ENCODE measurements around the gene LGR6. TPM values are rescaled to one million over a fixed set of nuclear protein-coding genes. Genes with fewer than 3 reads are reported as not detected.
"Not testable (repeated sequence)": the region's sequence is repeated elsewhere in the genome, so short reads cannot be mapped to it uniquely, and the experiment has no call there.

LGR6 gene
- total and polyA plus RNA-seq, 2 donors, result 0.37 to 3.8 TPM

DNA sequence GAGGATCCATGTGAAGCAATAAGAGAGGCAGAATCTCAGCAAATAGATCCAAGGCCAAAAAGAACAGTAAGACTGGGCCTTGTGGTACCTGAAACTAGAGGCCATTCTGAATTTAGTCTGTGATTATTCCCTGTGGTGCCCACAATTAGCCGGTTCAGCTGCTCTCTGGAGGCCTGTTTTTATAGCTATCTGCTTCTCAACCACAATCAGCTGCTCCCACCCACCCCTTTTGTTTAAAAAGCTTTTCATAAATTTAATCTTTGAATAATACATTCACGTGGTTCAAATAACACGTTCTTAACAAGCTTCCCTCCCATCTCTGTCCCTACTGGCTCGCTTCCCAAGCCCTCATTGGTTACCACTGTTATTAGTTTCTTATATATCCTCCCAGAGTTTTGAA lies 130.1 kb downstream of the LGR6 start:
- DNase-seq (ENCODE audit: extremely low spot score), result no peak
- H3K4me3 ChIP-seq (ENCODE audit: low read depth, low read length), result no peak overlapping the region
- H3K4me1 ChIP-seq (ENCODE audit: insufficient read depth), result no peaks in the 10 kb centered on the region
- H3K27ac ChIP-seq (ENCODE audit: low read depth), result no peak overlapping the region
- 78% methylated on average over 4 of the region's 4 CpGs for WGBS
- no peaks in the 10 kb centered on the region for H3K36me3 ChIP-seq (ENCODE audit: insufficient read depth)

DNA sequence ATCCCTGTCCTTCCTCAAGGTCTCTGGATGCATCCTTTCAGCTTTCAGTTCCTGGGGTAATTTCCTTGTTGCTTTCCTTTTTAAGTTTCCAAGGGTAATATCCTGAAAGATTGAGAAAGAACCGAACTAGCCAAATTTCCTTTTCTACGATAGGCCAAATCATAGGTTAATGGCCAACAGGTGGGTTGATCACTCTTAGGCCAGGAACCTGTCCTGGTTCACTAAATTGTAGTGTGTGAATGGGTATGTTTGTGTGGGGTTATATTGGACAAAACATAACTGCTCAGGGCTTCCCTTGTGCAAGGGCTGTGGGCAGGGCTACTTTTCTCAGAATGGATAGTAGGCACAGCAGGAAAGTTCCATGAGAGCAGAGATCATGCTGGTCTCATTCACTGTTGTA lies 131.0 kb downstream of the LGR6 start:
- Histone ChIP-seq H3K27ac (ENCODE audit: low read depth) (no peak overlapping the region), H3K4me3 (ENCODE audit: low read depth, low read length) (no peak overlapping the region), H3K4me1 (ENCODE audit: insufficient read depth) (no peaks in the 10 kb centered on the region), H3K36me3 (ENCODE audit: insufficient read depth) (no peaks in the 10 kb centered on the region)
- WGBS, result 91% methylated on average over 2 of the region's 2 CpGs
- DNase-seq (ENCODE audit: extremely low spot score), result no peak

DNA sequence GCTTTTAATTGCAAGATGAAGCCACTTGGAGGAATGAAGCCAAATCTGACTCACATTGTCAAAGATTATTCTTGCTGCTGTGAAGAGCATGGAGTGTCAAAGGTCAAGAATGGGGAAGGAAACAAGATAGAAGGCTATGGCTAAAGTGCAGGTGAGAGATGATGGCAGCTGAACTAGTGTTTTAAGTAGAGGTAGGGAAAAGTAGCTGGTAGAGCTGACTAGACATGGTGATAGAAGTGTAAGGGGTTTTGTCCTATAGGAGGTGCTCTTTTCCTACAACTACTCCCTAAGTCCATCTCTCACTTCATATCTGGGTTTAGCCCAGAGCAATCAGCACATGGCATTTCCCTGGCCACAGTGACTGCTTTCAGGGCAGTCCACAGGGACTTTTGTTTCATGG lies 136.3 kb downstream of the LGR6 start:
- DNase-seq (ENCODE audit: extremely low spot score), result no peak
- H3K4me1 ChIP-seq (ENCODE audit: insufficient read depth), result no peaks in the 10 kb centered on the region
- H3K36me3 ChIP-seq (ENCODE audit: insufficient read depth), result peaks cover 2% of the 10 kb centered on the region
- no peak overlapping the region for H3K4me3 ChIP-seq (ENCODE audit: low read depth, low read length)
- no peak overlapping the region for H3K27ac ChIP-seq (ENCODE audit: low read depth)

GRCh38 chr1:202333861-202334260 lies 140.3 kb downstream of the LGR6 start:
- WGBS, result 61% methylated on average over 4 of the region's 4 CpGs
- H3K4me3 ChIP-seq (ENCODE audit: low read depth, low read length), result no peak overlapping the region
- H3K4me1 ChIP-seq (ENCODE audit: insufficient read depth), result no peaks in the 10 kb centered on the region
- DNase-seq (ENCODE audit: extremely low spot score), result no peak
- H3K27ac ChIP-seq (ENCODE audit: low read depth), result no peak overlapping the region
- peaks cover 2% of the 10 kb centered on the region for H3K36me3 ChIP-seq (ENCODE audit: insufficient read depth)

- no peak overlapping the region for H3K27ac ChIP-seq (ENCODE audit: low read depth)
- no peaks in the 10 kb centered on the region for H3K36me3 ChIP-seq (ENCODE audit: insufficient read depth)
- no peaks in the 10 kb centered on the region for H3K4me1 ChIP-seq (ENCODE audit: insufficient read depth)
- H3K4me3 ChIP-seq (ENCODE audit: low read depth, low read length), result no peak overlapping the region
- DNase-seq (ENCODE audit: extremely low spot score), result no peak
- WGBS, result 66% methylated on average over 4 of the region's 4 CpGs
Measured at GRCh38 chr1:202343652-202344349, 150.2 kb downstream of the LGR6 start.

DNA sequence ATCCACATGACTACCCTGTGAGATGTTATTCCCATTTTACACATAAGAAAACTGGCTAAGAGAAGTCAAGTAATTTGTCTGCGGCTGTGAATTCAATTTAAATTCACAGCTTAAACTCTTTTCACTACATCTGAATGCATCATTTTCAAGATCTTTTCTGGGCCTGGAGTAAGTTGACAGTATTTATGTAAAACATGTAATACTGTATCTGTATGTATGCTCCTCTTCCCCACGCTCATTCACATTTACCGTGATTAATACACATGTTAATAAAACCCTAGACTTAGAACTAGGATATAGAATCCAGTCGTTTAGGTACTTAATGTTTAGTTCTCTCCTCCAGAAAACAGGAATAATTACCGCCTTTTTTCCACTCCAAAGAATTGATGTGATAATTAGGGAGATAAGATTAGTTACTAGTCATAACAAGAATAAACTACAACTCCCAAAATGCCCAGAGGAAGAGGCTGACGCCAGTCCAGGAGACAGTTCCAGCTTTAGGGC lies 154.5 kb downstream of the LGR6 start:
- WGBS, result 49% methylated on average over 6 of the region's 6 CpGs
- H3K4me1 ChIP-seq (ENCODE audit: insufficient read depth), result peaks cover 1% of the 10 kb centered on the region
- H3K36me3 ChIP-seq (ENCODE audit: insufficient read depth), result no peaks in the 10 kb centered on the region
- no peak overlapping the region for H3K4me3 ChIP-seq (ENCODE audit: low read depth, low read length)
- DNase-seq (ENCODE audit: extremely low spot score), result no peak
- H3K27ac ChIP-seq (ENCODE audit: low read depth), result no peak overlapping the region

GRCh38 chr1:202348509-202349205 lies 155.1 kb downstream of the LGR6 start, which contains the start of gene PPP1R12B:
PPP1R12B (plus strand) TSS chr1:202348699; CDS start chr1:202348852, 153 bp downstream.
- H3K36me3 ChIP-seq (ENCODE audit: insufficient read depth), result no peaks in the 10 kb centered on the region
- H3K27ac ChIP-seq (ENCODE audit: low read depth), result peak within 1 kb of the TSS; percentile 71
- peaks cover 1% of the 10 kb centered on the region for H3K4me1 ChIP-seq (ENCODE audit: insufficient read depth)
- peak within 1 kb of the TSS; percentile 61 for H3K4me3 ChIP-seq (ENCODE audit: low read depth, low read length)
- peak; percentile 98 for DNase-seq (ENCODE audit: extremely low spot score)
- WGBS, result under 1% methylated on average over 60 of the region's 60 CpGs

DNA sequence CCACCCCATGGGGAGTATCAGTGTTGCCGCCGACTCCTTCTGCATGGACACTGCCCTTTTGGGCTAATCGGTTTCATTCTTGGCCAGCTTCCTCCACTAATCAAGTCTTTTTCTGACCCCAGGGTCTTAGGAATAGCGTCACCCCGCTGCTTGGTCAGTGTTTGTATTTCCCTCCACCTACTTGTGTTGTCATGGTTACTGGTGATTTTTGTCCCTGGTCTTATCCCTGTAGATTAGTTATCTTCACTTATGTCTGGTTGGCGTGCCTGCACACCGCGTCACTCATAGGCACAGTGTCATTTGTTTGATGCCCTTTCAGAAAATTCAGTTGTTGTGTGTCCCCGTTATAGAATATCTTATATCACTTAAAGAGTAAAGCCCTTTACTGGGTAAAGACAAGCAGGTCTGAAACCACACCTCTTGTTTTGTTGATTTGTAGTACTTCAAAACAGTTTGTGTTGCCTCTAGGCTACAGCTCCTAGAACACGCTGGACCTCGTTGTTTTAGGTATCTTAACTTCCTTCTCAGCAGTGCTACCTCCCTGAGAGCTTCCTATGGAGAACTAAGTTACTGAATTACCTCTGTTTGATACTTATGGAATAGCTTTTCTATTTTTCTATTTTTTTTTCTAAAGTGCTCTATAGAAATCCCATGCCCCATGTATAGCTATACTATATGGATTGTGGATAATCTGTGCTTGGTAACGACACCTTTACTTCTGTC lies 155.8 kb downstream of the LGR6 start:
- H3K36me3 ChIP-seq (ENCODE audit: insufficient read depth), result no peaks in the 10 kb centered on the region
- WGBS, result 7% methylated on average over 12 of the region's 12 CpGs
- H3K27ac ChIP-seq (ENCODE audit: low read depth), result peak overlapping the region; percentile 71
- H3K4me1 ChIP-seq (ENCODE audit: insufficient read depth), result peaks cover 1% of the 10 kb centered on the region
- no peak for DNase-seq (ENCODE audit: extremely low spot score)
- H3K4me3 ChIP-seq (ENCODE audit: low read depth, low read length), result peak overlapping the region; percentile 61

GRCh38 chr1:202351725-202352124 lies 158.1 kb downstream of the LGR6 start:
- Histone ChIP-seq H3K4me1 (ENCODE audit: insufficient read depth) (peaks cover 1% of the 10 kb centered on the region), H3K4me3 (ENCODE audit: low read depth, low read length) (no peak overlapping the region), H3K36me3 (ENCODE audit: insufficient read depth) (no peaks in the 10 kb centered on the region), H3K27ac (ENCODE audit: low read depth) (no peak overlapping the region)
- no peak for DNase-seq (ENCODE audit: extremely low spot score)
- 57% methylated on average over 2 of the region's 2 CpGs for WGBS

DNA sequence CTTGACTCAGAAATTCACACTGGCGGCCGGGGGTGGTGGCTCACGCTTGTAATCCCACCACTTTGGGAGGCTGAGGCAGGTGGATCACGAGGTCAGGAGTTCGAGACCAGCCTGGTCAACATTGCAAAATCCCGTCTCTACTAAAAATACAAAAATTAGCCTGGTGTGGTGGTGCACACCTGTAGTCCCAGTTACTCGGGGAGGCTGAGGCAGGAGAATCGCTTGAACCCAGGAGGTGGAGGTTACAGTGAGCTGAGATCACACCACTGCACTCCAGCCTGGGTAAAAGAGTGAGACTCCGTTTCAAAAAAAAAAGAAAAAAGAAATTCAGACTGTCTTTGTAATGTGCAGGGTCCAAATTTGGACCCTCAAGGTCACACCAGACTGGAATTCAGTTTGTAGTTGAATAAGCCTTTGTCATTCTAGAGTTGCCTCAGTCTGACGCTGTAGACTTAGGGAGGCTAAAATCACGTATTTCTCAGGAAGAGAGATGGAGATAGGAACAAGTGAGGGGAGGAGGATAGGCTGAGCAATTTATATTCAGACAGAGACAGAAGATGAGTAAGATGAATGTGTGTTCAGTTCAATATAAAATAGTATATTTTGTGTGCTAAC lies 159.1 kb downstream of the LGR6 start:
- not testable (repeated sequence) for H3K36me3 ChIP-seq (ENCODE audit: insufficient read depth); DNase-seq (ENCODE audit: extremely low spot score); H3K27ac ChIP-seq (ENCODE audit: low read depth); H3K4me1 ChIP-seq (ENCODE audit: insufficient read depth); H3K4me3 ChIP-seq (ENCODE audit: low read depth, low read length)
- WGBS, result 92% methylated on average over 11 of the region's 11 CpGs

DNA sequence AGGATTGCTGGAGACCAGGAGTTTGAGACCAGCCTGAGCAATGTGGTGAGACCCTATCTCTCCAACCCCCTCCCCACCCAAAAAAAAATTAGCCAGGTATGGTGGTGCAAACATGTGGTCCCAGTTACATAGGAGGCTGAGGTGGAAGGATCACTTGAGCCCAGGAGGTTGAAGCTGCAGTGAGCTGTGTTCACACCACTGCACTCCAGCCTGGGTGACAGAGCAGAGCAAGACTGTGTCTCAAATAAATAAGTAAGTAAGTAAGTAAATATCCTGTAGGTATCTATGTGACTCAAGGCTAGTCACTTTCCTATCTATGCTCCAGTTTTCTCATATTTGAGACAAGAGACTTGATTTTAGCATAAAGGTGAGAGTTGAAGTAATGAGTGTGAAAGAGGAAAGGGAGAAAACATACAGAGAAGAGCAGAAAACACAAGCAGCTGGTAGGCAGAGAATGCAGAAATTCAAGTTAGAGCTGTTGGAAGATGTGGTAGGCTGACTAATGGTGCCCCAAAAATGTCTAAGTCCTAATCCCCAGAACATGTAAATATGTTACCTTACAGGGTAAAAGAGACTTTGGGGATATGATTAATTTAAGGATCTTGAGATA lies 162.4 kb downstream of the LGR6 start:
- Histone ChIP-seq H3K4me1 (ENCODE audit: insufficient read depth) (peaks cover 1% of the 10 kb centered on the region), H3K27ac (ENCODE audit: low read depth) (no peak overlapping the region), H3K4me3 (ENCODE audit: low read depth, low read length) (no peak overlapping the region), H3K36me3 (ENCODE audit: insufficient read depth) (no peaks in the 10 kb centered on the region)
- DNase-seq (ENCODE audit: extremely low spot score), result no peak

GRCh38 chr1:202357506-202357905 lies 163.9 kb downstream of the LGR6 start:
- no peaks in the 10 kb centered on the region for H3K4me1 ChIP-seq (ENCODE audit: insufficient read depth)
- H3K36me3 ChIP-seq (ENCODE audit: insufficient read depth), result no peaks in the 10 kb centered on the region
- no peak overlapping the region for H3K4me3 ChIP-seq (ENCODE audit: low read depth, low read length)
- DNase-seq (ENCODE audit: extremely low spot score), result no peak
- H3K27ac ChIP-seq (ENCODE audit: low read depth), result no peak overlapping the region

DNA sequence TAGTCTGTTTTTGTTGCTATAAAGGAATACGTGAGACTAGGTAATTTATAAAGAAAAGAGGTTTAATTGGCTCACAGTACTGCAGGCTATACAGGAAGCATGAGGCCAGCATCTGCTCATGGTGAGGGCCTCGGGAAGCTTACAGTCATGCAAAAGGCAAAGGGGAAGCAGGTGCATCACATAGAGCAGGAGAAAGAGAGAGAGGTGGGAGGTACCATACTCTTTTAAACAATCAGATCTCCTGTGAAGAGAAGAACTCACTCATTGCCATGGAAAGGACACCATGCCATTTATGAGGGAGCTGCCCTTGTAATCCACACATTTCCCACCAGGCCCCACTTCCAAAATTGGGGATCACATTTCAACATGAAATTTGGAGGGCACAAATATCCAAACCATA lies 167.6 kb downstream of the LGR6 start:
- DNase-seq (ENCODE audit: extremely low spot score), result no peak
- no peak overlapping the region for H3K27ac ChIP-seq (ENCODE audit: low read depth)
- H3K36me3 ChIP-seq (ENCODE audit: insufficient read depth), result no peaks in the 10 kb centered on the region
- no peaks in the 10 kb centered on the region for H3K4me1 ChIP-seq (ENCODE audit: insufficient read depth)
- 90% methylated on average over 2 of the region's 2 CpGs for WGBS
- no peak overlapping the region for H3K4me3 ChIP-seq (ENCODE audit: low read depth, low read length)
